Thyroid gland (tissue), 4 donors: Measurements from ENCODE around the gene SBSN.

Source experiments
- POLR2A ChIP-seq, 2 donors: fragments of 450-650 bp; IDR thresholded peaks; one replicate each; pipeline ENCODE4 v1.6.1; 2017; ENCODE audit warnings: antibody characterized with exemption in 2 of 2, mild to moderate bottlenecking in 2 of 2, moderate library complexity in 1 of 2
- TF ChIP-seq, protein P1 (sequence below), 6 experiments: fragments of 200-600 bp in 3 of 6; fragments of 450-650 bp in 3 of 6; sonication (generic) in 3 of 6; IDR thresholded peaks; one replicate each; pipeline ENCODE4 v1.5.1; 2016 to 2019; ENCODE audit warnings: antibody characterized with exemption in 6 of 6, mild to moderate bottlenecking in 2 of 6, inconsistent platforms in 1 of 6, moderate library complexity in 1 of 6

DNA sequence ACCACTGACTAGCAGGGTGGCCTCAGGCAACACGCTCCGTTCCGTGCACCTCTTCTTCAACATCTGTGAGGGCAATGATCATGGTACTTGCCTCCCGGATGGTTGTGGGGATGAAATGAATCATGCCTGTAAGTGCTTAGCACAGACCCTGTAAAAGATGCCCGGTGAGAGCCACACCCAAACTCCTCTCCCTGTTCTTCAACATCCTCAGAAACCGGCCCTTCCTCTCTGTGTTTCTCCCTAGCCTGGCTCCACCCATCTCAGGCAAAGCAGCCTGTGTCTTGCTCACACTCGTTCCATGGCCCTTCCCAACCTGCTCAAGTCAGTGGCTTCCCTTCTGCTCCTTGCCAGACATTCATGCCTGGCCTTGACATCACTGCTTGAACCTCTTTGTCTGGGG is 8.8 kb downstream of the SBSN start:
- no peak for TF ChIP-seq POLR2A (IDR thresholded peaks at IDR 0.05)
- TF ChIP-seq, protein P1, sequence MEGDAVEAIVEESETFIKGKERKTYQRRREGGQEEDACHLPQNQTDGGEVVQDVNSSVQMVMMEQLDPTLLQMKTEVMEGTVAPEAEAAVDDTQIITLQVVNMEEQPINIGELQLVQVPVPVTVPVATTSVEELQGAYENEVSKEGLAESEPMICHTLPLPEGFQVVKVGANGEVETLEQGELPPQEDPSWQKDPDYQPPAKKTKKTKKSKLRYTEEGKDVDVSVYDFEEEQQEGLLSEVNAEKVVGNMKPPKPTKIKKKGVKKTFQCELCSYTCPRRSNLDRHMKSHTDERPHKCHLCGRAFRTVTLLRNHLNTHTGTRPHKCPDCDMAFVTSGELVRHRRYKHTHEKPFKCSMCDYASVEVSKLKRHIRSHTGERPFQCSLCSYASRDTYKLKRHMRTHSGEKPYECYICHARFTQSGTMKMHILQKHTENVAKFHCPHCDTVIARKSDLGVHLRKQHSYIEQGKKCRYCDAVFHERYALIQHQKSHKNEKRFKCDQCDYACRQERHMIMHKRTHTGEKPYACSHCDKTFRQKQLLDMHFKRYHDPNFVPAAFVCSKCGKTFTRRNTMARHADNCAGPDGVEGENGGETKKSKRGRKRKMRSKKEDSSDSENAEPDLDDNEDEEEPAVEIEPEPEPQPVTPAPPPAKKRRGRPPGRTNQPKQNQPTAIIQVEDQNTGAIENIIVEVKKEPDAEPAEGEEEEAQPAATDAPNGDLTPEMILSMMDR (IDR thresholded peaks at IDR 0.05) = no peak
